HG03064 (cell line): Measurements from ENCODE around the gene EPB41L4A.

Experiments
- ATAC-seq: cut with Tn5 transposase; IDR thresholded peaks from one replicate; pipeline ENCODE4 v1.9.1; 2021; ENCODE audit warnings: low read depth; ENCODE audit not compliant: unreplicated experiment

Gene EPB41L4A

GRCh38 chr5:112122353-112122752, 296.7 kb downstream of the EPB41L4A start:
- no peak for ATAC-seq

DNA sequence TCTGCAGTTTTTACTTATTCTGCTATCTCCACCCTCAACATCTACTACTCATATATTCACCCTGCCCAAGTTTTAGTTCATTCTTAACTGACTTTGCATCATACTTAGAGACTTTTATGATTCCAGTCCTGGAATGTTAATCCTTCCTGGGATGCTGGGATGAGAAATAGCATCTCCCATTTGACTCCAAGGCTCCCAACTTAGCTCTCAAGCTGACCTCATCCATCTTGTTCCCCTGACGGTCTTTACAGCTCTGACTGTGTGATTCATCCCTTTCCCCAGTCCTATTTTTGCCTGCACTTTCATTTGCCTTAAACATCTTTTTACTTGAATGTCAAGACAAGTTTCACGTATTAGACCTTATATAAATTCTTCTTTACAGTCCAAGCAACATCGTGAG, 297.8 kb downstream of the EPB41L4A start:
- ATAC-seq: no peak

GRCh38 chr5:112119969-112120368, 299.1 kb downstream of the EPB41L4A start:
- ATAC-seq: no peak

DNA sequence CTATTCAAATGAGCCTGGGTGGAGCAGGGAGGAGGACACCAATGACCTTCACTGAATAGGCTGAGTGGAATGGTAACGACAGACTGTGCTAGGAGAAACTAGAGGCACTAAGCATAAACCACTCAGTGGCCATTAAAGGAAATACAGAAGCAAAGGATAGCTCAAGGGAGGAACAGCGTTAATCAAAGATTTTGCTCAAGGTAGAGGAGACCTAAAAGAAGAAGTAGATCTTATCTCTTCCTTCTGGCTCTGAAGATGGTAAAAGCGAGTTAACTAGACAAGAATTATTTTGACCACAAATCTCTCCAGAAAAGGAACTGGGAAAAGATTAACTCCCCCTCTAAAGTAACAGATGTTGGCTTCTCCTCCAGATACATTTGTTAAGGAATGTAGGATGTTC, 299.6 kb downstream of the EPB41L4A start:
- no peak for ATAC-seq

DNA sequence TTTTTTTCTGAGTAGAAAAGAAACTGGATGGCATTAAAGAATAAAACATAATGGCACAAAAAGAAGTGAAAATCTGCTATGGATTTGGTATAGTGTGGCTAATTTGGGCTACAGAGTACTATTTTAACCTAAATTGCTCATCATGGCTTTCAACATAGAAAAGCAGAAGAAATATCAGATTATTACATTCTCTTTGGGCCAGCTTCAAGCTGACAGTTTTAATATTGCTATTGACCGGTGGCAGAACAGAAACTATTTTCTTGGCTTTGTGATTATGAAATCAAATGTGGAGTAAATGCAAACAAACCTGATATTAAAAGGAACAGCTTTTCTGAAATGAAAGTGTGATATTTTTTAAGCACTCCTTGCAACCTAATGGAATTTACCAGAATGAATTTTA, 301.5 kb downstream of the EPB41L4A start:
- ATAC-seq: no peak

DNA sequence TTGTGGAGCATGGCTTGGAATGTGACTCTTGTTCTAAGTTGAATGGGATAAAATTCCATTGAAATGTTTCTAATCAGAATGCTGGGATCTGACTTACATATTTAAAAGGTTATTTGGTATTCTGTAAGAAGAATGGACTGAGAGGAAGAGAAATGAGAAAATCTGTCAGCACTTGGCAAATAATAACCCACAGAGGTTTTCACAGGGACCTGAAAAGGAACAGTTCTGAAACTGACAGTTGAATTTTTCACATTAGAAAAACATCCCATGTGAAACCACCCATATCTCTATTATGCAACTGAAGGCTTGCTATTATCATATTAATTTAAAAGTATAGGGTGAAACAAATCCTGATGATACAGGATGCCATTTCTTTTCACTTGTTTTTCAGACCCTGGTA, 302.7 kb downstream of the EPB41L4A start:
- peak; percentile 73 for ATAC-seq

GRCh38 chr5:112113565-112113964, 305.5 kb downstream of the EPB41L4A start:
- no peak for ATAC-seq
